Dedifferentiated amniotic fluid mesenchymal stem cell (primary cell): Measurements from ENCODE around the gene GNA12.

Experiments used
- DNase-seq: peaks from one replicate; pipeline ENCODE4 v3.0.0-alpha.2; 2016; ENCODE audit errors: extremely low spot score

GNA12 gene

GRCh38 chr7:2818121-2818520, 26.0 kb downstream of the GNA12 start:
- no peak for DNase-seq

GRCh38 chr7:2817456-2817855, 26.7 kb downstream of the GNA12 start:
- no peak for DNase-seq

GRCh38 chr7:2815875-2816245, 28.2 kb downstream of the GNA12 start:
- DNase-seq: no peak

GRCh38 chr7:2814946-2815874, 28.9 kb downstream of the GNA12 start:
- DNase-seq: no peak

GRCh38 chr7:2814186-2814945, 29.7 kb downstream of the GNA12 start:
- no peak for DNase-seq

GRCh38 chr7:2813350-2814185, 30.5 kb downstream of the GNA12 start:
- no peak for DNase-seq

- DNase-seq: no peak
Measured at GRCh38 chr7:2812831-2813230, 31.3 kb downstream of the GNA12 start.

GRCh38 chr7:2812114-2812487, 32.0 kb downstream of the GNA12 start:
- DNase-seq: peak; percentile 67

GRCh38 chr7:2811476-2812113, 32.5 kb downstream of the GNA12 start:
- DNase-seq: no peak

GRCh38 chr7:2810682-2811415, 33.3 kb downstream of the GNA12 start:
- DNase-seq: no peak

- DNase-seq: no peak
Measured at GRCh38 chr7:2809903-2810625, 34.0 kb downstream of the GNA12 start.

GRCh38 chr7:2808891-2809665, 35.0 kb downstream of the GNA12 start:
- no peak for DNase-seq

GRCh38 chr7:2807845-2808772, 36.0 kb downstream of the GNA12 start:
- no peak for DNase-seq

GRCh38 chr7:2807460-2807844, 36.7 kb downstream of the GNA12 start:
- no peak for DNase-seq

GRCh38 chr7:2806571-2806970, 37.5 kb downstream of the GNA12 start:
- DNase-seq: no peak

GRCh38 chr7:2805213-2805944, 38.7 kb downstream of the GNA12 start:
- no peak for DNase-seq

- DNase-seq: no peak
Measured at GRCh38 chr7:2804227-2804763, 39.8 kb downstream of the GNA12 start.
